ENCODE data around the gene STKLD1.

GRCh38 chr9:133436681-133437080 lies 60.5 kb downstream of the STKLD1 start:
- no peak for TF ChIP-seq CTCF (conservative IDR thresholded peaks at IDR 0.05; ENCODE audit: low read depth, low read length)
- no peak for TF ChIP-seq EZH2 (IDR thresholded peaks at IDR 0.05; ENCODE audit: low read length, unreplicated experiment)
- no peak for TF ChIP-seq EZH2phosphoT487 (IDR thresholded peaks at IDR 0.05; ENCODE audit: borderline replicate concordance, low read length)
